Testis (tissue), 2 donors: ENCODE measurements around the gene CDS1.

Source experiments
- CTCF ChIP-seq, 3 experiments: fragments of 450-650 bp in 2 of 3; fragments of 200-600 bp in 1 of 3; sonication (generic) in 1 of 3; IDR thresholded peaks; one replicate each; pipeline ENCODE4 v1.5.1; 2016 to 2019; ENCODE audit warnings: antibody characterized with exemption in 3 of 3, mild to moderate bottlenecking in 2 of 3, moderate library complexity in 1 of 3
- POLR2A ChIP-seq: fragments of 450-650 bp; IDR thresholded peaks from one replicate; pipeline ENCODE4 v1.6.1; 2017; ENCODE audit warnings: antibody characterized with exemption, mild to moderate bottlenecking, moderate library complexity

GRCh38 chr4:84683064-84683850 is 100.3 kb downstream of the CDS1 start:
- TF ChIP-seq CTCF (IDR thresholded peaks at IDR 0.05) (no peak), POLR2A (no peak)
